Kidney (tissue), 14 donors: ENCODE results near the gene CDKN2A. TPM values are rescaled to one million over a fixed set of nuclear protein-coding genes. Genes with fewer than 3 reads are reported as not detected.

Source experiments
- DNase-seq, 5 donors: peaks; one replicate each; pipeline ENCODE4 v3.0.0-alpha.2; 2013 to 2020
- FAIRE-seq: peaks from 2 replicates; lab custom pipeline; 2012; peaks lifted over from hg19 to GRCh38; lab: Jason Lieb, UNC
- H3K27ac ChIP-seq, 2 donors: one replicate each; pipeline ENCODE4 v1.7.0; 2013; ENCODE audit warnings: low read depth in 2 of 2, low read length in 2 of 2, inconsistent platforms in 1 of 2
- H3K27me3 ChIP-seq: one replicate; pipeline ENCODE4 v1.7.1; 2013; ENCODE audit warnings: low read length, inconsistent platforms; ENCODE audit not compliant: control insufficient read depth, insufficient read depth
- H3K36me3 ChIP-seq, 3 donors: one replicate each; pipeline versions ENCODE4 v1.7.0 to v1.7.1; 2013; ENCODE audit warnings: low read length in 3 of 3, control low read depth in 1 of 3, inconsistent platforms in 1 of 3; ENCODE audit not compliant: insufficient read depth in 3 of 3, control insufficient read depth in 2 of 3
- H3K4me1 ChIP-seq, 3 donors: one replicate each; pipeline versions ENCODE4 v1.7.0 to v1.7.1; 2013; ENCODE audit warnings: low read length in 3 of 3, inconsistent platforms in 1 of 3, low read depth in 1 of 3; ENCODE audit not compliant: control insufficient read depth in 2 of 3, insufficient read depth in 2 of 3
- H3K4me3 ChIP-seq, 3 donors: one replicate each; pipeline versions ENCODE4 v1.7.0 to v1.8.1; 2013; ENCODE audit warnings: low read length in 3 of 3, control low read depth in 1 of 3, inconsistent platforms in 1 of 3
- H3K9ac ChIP-seq, 3 donors: one replicate each; pipeline versions ENCODE4 v1.7.0 to v1.7.1; 2013; ENCODE audit warnings: low read length in 3 of 3, control low read depth in 1 of 3, inconsistent platforms in 1 of 3
- H3K9me3 ChIP-seq, 3 donors: one replicate each; pipeline versions ENCODE4 v1.7.0 to v1.7.1; 2013; ENCODE audit warnings: low read length in 3 of 3, control low read depth in 1 of 3, inconsistent platforms in 1 of 3; ENCODE audit not compliant: control insufficient read depth in 2 of 3, insufficient read depth in 1 of 3
- CTCF ChIP-seq: IDR thresholded peaks from 3 replicates; pipeline ENCODE4 v1.5.1; 2012; ENCODE audit warnings: mild to moderate bottlenecking, moderate library complexity, borderline replicate concordance; ENCODE audit not compliant: insufficient read depth; ENCODE audit errors: extremely low read depth
- intact Hi-C: fragments of 100-400 bp; cut with DNase I; formaldehyde crosslinking; loops from one replicate; pipeline ENCODE4 v1.11.1; 2022
- polyA plus RNA-seq: library from polyadenylated mRNA; stranded (reverse); fragments of 350-450 nt; fragmentation: Illumina TruSeq; extraction: RNeasy Lipid Tissue Mini Kit (QIAGEN cat#74804); gene quantifications from one replicate; pipeline ENCODE4 v1.2.3, GENCODE V29; 2014; ENCODE audit warnings: low read depth, low replicate concordance; ENCODE audit not compliant: insufficient read depth
- total RNA-seq: library from RNA; stranded (reverse); fragmentation: NEBNext Ultra II Directional; extraction: Animal tissue kit (Norgen Biotek cat#: 25700); gene quantifications from one replicate; pipeline ENCODE4 v1.2.1, GENCODE V29; 2021
- donor health status: control.
- donor health status: control.
- donor health status: control.
- donor health status: control.
- donor health status: control.
- donor health status: DM: yes; HTN: yes; CAD: no.
- donor health status: Normal renal cell carcinoma (clear cell type).

Gene CDKN2A
- total and polyA plus RNA-seq, 2 donors from 2014 or later = 4.1 TPM; not detected in 1

GRCh38 chr9:21996438-21996837 lies 2.2 kb upstream of the CDKN2A start:
- intact Hi-C loops = no loop called here
- Histone ChIP-seq H3K4me3 (no peak overlapping the region), H3K4me1 (peaks cover 0 to 12% (median 0%) of the 10 kb centered on the region in 3 donors), H3K27ac (no peak overlapping the region), H3K9ac (no peak overlapping the region), H3K9me3 (no peaks in the 10 kb centered on the region), H3K36me3 (no peaks in the 10 kb centered on the region), H3K27me3 (peaks cover 48% of the 10 kb centered on the region)
- DNase-seq (peak in 1 of 5 donors; percentile 34), FAIRE-seq (no peak)
- TF ChIP-seq CTCF = no peak

GRCh38 chr9:21995666-21996398 lies 1.6 kb upstream of the CDKN2A start:
- intact Hi-C loops = no loop called here
- Histone ChIP-seq H3K4me1 (peaks cover 0 to 12% (median 0%) of the 10 kb centered on the region in 3 donors), H3K4me3 (peak overlapping the region; percentile 49 to 75 (median 62)), H3K36me3 (no peaks in the 10 kb centered on the region), H3K27me3 (peaks cover 54% of the 10 kb centered on the region), H3K9ac (peak overlapping the region in 2 of 3 donors; percentile 7 to 46), H3K27ac (no peak overlapping the region), H3K9me3 (no peaks in the 10 kb centered on the region)
- TF ChIP-seq CTCF = no peak
- peak in 3 of 5 donors; percentile 51 to 85 (median 53) for DNase-seq
- FAIRE-seq = no peak

- Histone ChIP-seq H3K9me3 (no peaks in the 10 kb centered on the region), H3K27ac (peak overlapping the region in 1 of 2 donors; percentile 73), H3K27me3 (peaks cover 60% of the 10 kb centered on the region), H3K9ac (peak overlapping the region; percentile 7 to 46 (median 37)), H3K4me1 (peaks cover 0 to 12% (median 0%) of the 10 kb centered on the region in 3 donors), H3K36me3 (no peaks in the 10 kb centered on the region), H3K4me3 (peak overlapping the region; percentile 49 to 75 (median 62))
- intact Hi-C loops = no loop called here
- FAIRE-seq = no peak
- no peak for TF ChIP-seq CTCF
- peak; percentile 38 to 89 (median 53) for DNase-seq
Observed at GRCh38 chr9:21995006-21995665, 944 bp upstream of the CDKN2A start.
